CD4-positive, alpha-beta T cell treated with Interleukin-15 for 1 hour (primary cell): Measurements from ENCODE around the gene TSFM.
"Not testable (repeated sequence)": the region's sequence is repeated elsewhere in the genome, so short reads cannot be mapped to it uniquely, and the experiment has no call there.

Experiments
- DNase-seq: peaks from one replicate; pipeline ENCODE4 v3.0.0-alpha.2; 2020

TSFM gene

DNA sequence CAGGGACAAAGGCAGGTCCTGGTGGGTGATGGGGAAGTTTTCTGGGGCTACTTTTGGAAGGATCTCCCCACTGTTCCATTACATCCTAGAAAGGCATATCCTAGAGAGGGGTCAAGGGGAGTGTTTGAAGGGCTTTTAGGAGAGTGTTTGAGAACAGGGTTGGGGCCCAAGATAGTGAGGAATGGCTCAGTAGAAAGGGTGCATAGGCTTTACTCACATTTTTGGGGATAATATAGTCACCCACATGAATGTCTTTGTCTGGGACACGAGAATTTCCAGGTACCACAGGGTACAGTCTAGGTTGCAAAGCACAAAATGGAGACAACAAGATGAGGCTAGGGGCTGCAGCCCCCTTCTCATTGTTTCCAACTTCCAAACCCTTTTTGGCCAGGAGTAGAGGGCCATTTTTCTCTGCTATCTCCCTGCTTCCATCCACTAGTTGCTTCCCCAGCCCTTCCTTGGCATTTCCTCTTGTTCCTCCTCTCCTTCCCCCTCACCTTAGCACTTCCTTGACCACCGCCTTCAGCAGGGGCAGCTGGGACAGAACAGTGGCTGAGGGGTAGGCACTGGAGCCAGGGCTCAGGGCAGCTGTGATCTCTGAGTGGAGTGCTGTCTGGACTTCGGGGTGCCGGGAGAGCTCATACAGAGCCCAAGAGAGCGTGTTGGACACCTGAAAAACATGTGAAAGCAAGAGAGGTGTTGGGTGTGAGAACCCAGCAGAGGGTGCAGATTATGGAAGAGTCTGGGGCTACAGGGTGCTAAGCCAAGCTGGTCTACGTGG is 18.5 kb upstream of the TSFM start:
- DNase-seq, result no peak

DNA sequence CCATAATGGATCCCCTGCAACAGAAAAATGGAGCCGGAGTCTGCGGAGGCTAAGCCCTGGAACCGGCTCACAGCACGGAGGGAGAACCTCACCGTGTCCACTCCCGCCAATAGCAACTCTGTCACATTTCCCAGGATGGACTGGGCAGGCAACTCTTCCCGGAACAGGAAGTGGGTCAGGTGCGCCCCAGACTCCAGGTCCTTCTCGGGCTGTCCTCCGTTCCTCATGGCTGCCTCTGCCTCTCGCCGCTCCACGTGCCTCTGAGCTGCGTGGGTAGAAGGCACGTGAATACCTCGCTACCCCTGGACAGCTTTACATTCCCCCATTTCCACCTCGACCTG is 18.0 kb upstream of the TSFM start:
- DNase-seq, result no peak

DNA sequence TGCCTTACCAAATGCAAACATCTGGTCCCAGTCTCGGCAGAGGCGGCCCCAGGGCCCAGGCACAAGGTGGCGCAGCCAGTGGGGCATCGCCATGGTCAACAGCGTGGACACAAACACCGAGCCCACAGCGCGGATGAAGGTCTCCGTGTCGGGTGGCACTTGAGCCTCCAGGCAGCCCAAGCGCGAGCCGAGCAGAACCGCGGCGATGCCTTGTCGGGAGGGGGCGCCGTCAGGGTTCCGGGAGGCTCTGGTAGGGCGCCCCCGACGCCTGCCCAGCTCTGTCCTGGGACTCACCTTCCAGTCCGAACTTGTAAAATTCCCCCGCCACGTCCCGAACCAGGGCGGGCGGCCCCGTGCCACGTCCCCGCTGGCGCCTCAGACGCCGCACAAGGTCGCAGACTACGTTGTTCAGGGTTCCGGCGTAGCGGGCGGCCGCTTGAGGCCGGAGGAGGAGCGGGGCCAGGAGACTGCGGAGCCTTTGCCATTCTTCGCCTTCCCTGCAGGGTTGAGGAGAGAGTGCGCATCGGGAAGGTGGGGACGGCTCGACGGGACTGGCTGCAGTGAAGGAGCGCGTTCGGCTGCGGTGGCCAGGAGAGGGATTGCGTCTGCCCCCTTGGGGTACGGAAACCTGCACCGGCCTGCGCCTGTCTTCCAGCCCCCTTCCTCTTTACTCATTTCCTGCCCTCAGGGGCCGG is 17.4 kb upstream of the TSFM start:
- DNase-seq, result peak; percentile 37

DNA sequence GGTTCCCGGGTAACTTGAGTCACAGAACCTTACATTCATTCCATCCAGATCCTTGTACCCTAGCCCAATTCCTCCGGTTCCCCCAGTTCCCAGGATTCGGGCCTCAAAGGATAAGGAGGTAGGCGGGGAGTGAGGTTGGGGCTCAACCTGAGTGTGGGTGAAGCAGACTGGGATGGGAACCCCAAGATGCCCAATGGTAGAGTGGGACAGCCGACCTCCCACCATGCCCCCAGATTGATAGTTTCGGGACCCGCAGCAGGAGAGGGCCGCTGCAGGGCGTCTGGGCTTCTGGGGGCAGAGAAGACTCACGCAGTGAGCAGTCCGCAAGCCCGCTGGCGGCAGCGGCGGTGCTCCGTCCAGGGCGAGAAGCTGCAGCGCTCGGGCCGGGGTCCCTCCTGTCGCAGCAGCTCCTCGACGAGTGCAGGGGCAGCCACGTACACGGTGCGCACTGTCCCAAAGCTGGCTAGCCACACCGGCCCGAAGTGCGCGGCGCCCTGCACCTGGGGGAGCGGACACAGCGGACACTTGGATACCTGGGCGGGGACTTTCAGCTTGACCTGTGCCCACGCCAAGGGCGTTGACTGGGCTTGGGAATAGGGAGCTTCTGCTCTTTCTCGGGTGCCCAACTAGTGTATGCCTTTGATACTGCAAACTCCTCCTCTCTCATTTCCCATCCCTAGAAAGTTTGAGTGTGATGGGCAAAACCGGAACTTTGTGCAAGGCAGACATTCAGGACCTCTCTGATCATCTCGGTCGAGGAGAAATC is 16.7 kb upstream of the TSFM start:
- no peak for DNase-seq

DNA sequence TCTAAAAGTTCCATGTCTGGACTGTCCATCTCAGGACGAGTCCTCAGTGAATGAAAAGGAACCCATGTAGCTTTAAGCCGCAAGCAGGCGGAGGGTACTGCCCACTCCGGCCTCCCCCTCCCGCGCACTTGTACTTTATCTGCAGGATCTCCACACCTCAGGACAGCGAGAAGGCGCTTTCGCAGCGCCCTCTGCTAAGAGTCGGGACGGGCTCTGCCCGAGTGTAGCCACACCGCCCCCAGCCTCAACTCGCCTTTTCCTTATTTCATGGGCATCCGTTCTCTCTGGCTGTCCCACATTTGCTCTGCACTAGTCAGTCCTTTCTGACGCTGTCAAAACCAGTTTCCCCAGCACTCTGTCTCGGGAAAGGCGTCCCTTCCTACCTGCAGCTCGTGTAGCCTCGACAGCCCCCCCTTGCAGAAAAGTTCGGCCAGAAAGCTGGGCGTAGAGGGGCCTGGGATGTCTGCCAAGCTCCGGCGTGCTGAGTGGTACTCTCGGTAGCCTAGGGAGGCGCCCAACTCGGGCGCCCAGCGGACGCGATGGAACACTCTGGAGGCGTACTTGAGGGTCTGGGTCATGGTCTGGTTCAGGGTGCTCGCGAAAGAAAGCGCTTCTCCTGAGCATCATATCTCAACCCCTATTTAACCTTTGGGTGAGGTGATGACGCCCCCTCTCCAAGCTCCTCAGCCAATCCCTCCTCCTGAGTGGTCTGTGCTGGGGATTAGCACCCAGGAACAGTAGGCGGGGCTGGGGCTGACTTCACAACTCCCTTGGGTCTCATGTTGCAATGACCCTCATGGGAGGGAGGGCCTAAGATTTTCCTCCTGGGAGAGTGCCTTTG is 15.9 kb upstream of the TSFM start, which contains the start of gene CYP27B1:
Gene CYP27B1, minus strand, starts transcription at position 615 of the 841 bp plus-strand sequence. Its CDS starts 37 bp downstream, at position 578.
- no peak for DNase-seq

DNA sequence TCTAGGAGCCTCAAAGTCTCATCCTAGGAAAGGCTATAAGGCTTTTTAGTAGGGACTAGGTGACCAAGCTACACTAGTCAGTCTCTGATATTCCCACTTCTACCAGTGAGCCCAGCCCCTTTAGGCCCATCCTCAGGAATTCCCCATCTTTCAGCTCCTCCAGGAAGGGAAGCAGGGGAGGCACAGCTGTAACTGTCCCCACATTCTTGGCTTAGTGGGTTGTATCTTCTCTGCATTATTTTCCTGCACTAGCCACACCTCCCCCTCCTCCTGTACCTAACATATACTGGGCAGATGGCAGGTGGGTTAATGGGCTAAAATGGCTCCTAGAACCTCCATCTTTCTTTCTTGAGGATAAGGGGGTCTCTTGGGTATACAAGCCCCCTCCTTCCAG is 15.3 kb upstream of the TSFM start:
- DNase-seq, result no peak

DNA sequence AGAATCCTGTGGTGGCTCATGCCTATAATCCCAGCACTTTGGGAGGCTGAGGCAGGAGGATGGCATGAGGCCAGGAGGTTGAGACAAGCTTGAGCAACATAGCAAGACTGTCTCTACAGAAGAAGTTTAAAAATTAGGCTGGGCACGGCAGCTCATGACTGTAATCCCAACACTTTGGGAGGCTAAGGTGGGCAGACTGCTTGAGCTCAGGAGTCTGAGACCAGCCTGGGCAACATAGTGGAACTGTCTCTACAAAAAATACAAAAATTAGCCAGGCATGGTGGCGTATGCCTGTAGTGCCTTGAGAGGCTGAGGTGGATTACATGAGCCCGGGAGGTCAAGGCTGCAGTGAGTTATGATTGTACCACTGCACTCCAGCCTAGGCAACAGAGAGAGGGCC is 14.7 kb upstream of the TSFM start:
- no peak for DNase-seq

DNA sequence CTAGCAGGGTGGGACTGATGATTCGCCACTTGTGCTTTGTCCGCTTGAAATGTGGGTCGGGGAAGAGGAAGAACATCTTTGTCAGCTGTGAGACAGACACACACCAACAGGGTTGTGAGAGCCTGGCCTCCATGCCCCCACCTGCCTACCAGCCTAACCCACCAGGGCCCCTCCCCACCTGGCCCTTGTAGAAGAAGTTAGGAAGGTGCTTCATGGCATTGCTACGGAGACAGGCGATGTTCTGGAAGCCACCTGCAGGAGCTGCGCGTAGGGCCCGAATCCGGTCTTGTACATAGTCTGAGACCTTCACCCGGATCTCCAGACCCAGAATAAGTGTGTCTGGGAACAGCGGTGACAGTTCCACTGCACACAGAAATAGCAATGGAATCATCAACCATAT is 13.0 kb upstream of the TSFM start:
- DNase-seq, result no peak

DNA sequence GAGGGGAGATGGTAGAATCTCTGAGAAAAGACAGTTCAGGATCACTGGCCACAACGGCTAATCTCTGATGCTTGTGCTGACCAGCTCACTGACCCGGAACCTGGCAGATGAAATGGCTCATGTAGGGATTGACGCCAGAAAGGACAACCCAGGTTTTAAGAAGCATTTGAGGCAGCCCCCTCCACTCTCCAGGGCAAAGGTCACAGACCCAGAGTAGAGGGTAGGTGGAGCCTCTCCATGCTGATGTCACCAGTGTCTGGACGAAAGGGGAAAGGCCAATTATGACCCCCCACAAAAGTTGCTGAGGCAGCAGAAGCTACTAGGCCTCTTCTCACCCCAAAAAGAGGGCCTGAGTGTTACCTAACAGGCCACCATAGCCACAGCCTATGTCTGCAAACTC is 11.9 kb upstream of the TSFM start:
- no peak for DNase-seq

DNA sequence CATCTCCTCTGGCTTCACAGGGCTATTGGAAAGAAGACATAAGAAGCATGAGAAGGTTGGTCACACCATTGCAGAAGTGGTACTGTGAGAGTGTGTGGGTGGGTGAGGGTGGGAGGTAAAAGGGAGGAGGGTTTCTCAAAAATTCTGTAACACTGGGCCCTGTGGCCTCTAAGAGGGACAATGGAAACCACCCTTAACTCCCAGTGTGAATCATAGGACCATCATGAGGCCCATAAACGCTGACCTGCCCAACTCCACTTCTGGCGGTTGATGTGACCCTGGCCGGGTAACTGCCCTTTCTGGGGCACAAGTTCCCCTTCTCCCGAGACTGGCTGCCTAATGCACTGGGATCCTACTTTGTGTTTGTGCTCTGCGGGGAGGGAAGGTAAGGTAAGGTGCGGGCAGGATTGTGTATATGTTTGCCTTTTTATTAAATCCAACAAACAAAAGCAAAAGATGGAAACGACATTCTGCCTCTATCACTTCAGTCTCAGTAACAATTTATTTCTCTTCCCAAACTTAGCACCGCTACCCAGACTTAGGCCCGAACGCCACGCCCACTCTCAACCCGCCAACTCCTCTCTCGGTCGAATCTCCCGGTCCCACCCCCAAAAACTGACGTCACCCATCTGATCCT is 11.2 kb upstream of the TSFM start:
- DNase-seq, result peak; percentile 84

DNA sequence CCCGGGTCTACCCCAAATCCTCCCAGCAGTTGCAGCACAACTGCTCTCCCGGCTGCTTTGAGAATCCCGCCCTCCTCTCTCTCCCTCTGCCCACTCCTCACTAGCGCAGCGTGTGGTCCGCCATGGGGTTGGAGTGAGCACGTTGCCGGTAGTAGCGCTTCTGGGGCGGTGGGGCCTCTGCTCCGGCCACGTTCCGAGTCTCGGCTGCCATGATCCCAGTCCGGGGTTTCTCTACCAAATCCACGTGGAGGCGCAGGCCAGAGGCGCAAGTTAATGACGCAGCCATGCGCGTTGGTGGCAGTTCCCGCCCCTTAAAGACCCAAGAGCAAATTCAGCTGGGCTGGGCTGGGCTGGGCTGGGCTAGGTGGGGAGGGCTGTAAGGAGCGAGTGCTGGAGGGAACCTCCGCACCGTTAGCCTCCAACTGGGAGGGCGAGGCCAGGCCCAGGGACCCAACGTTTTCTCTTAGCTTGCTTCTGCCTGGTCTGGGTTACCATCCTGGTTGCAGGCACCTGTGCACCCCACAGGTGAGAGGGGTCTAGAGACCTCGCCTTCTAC is 10.6 kb upstream of the TSFM start, which contains the start of gene METTL1:
Gene METTL1, minus strand, starts transcription at position 233 of the 556 bp plus-strand sequence. Its CDS starts 22 bp downstream, at position 211.
- peak; percentile 90 for DNase-seq

DNA sequence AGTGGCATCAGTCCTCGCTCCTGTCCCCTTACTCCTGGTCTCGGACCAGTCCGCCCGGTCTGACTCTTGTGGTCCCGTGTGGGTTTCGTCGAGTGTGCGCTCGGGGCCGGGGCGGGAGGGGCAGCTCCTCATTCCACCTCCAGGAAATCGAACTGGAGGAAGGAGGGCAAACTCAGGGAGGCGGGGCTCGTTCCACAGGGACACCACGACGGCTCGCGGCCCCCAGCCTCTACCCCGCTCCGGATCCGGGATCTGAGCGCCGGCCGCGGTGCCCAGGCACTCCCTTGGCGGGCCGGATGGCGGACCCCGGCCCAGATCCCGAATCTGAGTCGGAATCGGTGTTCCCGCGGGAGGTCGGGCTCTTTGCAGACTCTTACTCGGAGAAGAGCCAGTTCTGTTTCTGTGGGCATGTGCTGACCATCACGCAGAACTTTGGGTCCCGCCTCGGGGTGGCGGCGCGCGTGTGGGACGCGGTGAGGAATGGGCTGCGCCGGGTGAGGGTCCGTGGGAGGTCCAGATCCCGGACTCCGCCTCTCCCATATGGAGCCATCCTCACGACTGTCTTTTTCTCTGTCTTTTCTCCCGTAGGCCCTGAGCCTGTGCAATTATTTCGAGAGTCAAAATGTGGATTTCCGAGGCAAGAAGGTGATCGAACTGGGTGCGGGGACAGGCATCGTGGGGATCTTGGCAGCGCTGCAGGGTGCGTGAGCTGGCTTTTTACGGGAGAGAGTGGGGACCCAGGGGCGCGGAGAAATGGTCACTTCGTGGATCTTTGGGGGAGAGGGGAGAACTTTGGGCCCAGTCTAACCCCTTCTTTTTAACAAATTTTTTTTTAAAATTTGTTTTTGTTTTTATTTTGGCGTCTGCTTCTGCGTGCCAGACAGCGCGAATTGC is 9.9 kb upstream of the TSFM start, which contains the start of gene EEF1AKMT3:
Gene EEF1AKMT3, plus strand, starts transcription at position 186 of the 894 bp plus-strand sequence. Its CDS starts 111 bp downstream, at position 297.
- DNase-seq, result no peak

DNA sequence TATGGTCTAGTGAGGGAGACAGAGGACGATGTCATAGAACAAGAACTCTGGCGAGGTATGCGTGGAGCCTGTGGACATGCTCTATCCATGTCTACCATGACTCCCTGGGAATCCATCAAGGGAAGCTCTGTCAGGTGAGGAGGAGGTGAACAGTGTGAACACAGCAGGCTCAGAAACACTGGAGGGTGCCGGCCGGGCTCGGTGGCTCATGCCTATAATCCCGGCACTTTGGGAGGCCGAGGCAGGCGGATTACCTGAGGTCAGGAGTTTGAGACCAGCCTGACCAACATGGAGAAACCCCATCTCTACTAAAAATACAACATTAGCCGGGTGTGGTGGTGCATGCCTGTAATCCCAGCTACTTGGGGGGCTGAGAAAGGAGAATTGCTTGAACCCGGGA is 8.0 kb upstream of the TSFM start:
- not testable (repeated sequence) for DNase-seq

DNA sequence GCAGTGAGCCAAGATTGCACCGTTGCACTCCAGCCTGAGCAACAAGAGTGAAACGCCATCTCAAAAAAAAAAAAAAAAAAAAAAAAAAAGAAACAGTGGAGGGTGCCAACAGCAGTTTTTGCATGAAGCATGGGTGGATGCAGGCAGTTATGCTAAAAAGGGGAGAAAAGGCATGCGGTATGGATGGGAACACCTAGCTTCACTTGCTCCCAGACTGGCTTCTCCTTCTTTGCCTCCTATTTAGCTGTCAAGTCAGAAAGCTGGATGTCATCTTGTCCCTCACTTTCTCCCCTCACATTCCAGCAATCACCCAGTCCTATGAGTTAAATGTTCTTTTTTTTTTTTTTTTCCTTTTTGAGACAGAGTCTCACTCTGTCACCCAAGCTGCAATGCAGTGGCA is 7.5 kb upstream of the TSFM start:
- no peak for DNase-seq

DNA sequence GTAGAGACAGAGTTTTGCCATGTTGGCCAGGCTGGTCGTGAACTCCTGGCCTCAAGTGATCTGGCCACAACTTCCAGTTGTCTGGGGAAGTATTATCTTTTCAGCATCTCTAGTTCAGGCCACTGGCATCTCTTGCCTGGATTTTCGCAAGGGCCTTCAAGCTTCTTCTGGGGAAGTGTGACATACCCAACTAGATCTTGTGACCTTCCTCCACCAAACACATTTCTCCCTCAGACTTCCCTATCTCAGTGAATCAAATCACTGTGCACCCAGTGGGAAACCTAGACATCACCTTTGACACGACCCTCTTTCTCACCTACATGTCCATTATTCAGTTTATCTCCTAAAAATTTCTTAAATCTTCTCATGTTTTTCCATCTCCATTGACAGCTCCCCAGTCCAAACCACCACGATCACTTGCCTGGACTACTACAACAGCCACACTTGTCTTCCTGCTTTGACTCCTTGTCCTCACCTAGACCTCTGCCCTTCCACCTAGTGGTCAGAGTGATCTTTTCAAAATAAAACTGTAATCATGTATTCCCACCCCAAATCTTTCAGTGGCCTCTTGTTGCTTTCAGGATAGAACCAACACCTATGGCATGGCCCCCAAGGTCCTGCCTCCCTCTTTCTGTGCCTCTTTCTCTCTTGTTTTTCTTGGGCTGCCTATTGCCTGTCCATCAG is 6.9 kb upstream of the TSFM start:
- DNase-seq, result no peak

DNA sequence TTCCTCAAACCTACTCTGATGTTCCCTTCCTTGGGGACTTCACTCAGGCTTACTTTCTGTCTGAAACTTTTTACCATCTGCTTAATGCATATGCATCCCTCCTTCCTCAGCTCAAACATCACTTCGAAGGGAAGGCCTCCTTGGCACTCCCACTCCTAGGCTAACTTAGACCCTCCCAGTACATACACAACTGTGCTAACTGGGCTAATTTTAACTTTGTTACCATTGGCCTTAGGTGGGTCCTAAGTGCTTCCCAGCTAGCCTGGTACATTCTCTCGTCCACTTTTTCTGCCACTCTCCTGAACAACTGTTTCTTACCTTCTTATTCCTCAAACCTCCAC is 6.4 kb upstream of the TSFM start:
- no peak for DNase-seq

DNA sequence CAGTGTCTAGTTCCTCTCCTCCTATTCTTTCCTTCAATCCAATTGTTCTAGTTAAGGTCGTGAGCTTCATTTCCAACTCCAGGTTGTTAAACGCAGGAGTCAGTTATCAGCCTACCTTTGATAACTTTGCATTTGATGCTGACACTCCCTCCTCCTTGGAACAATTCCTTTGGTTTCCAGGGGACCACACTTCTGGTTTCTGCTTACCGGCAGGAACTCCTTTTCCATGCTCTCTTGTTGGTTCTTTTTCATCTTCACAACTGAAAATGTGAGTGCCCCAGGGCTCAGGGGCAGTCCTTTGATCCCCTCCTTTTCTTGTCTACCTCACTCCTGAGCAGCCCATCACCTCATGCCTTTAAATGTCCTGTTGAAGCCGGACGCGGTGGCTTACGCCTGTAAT is 5.2 kb upstream of the TSFM start:
- DNase-seq, result no peak

DNA sequence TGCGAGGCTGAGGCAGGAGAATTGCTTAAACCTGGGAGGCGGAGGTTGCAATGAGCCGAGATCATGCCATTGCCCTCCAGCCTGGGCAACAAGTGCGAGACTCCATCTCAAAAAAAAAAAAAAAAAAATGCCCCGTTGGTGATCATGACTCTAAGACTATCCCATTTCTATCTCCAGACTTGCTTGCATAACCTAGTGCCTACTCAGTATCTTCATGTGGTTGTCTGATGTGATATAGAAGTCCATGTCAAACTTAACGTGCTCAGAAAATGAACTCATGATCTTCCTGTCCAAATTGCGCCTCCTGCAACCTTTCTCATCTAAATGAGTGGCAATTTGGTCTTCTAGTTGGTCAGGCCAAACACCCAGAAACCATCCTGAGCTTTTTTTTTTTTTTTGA is 4.7 kb upstream of the TSFM start:
- DNase-seq, result no peak

DNA sequence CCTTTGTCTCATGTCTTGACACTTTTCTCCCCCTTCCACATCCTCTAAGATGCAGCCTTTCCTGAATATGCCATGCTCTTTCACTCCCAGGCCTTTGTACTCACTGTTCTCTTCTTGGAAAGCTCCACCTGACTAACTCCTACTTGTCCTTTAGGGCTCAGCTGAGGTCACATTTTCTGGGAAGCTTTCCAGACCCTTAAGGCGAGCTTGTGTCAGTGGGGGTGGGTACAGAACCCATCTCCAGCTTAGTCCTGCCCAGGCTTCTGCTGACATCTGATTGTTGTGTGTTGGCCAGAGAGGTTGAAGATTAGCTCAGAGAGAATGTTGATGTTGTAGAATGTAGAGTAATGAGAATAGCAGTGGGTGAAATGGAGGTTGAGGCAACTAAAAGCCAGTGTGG is 2.9 kb upstream of the TSFM start:
- no peak for DNase-seq

DNA sequence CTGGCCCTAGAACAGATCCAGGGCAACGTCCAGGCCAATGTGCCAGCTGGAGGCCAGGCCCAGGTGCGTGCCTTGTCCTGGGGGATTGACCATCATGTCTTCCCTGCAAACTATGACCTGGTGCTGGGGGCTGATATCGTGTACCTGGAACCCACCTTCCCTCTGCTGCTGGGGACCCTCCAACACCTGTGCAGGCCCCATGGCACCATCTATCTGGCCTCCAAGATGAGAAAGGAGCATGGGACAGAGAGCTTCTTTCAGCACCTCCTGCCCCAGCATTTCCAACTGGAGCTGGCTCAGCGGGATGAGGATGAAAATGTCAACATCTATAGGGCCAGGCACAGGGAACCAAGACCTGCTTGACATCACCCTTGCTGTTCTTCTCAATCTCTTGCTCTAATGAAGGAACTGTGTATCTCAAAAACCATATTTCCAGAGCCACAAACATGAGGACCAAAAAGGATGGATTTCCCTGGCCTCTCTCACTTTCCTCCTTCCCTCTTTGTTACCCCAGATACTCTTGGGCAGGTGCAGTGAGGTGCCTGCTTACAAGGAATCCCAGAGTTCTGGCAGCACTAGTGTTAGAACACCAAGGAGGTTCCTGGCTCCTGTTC is 2.2 kb upstream of the TSFM start:
- no peak for DNase-seq
